K562 (cell line): Measurements from ENCODE around the gene CGNL1. TPM values are rescaled to one million over a fixed set of nuclear protein-coding genes. Genes with fewer than 3 reads are reported as not detected.

ENCODE experiments used
- ATAC-seq: fragments of 200-7000 bp; cut with Tn5 transposase; 3 replicates; pipeline ENCODE4 v1.9.1; 2020; ENCODE audit warnings: moderate library complexity
- BruUV-seq: library from RNA; stranded (reverse); fragments of 400-500 nt; replicated peaks from 2 replicates; lab custom pipeline; 2021; lab: Mats Ljungman, UMichigan
- CTCF ChIA-PET: fragments of 300-600 bp; formaldehyde crosslinking; extraction: SDS; loops from one replicate; lab custom pipeline; 2021; ENCODE audit warnings: low intra/inter-chr PET ratio; lab: Yijun Ruan, JAX
- POLR2A ChIA-PET: fragments of 300-600, 350-650 bp; sonication (Branson Sonifier 250); formaldehyde crosslinking; extraction: SDS; loops from one replicate; lab custom pipeline; 2021; ENCODE audit warnings: antibody characterized with exemption, inconsistent platforms; lab: Yijun Ruan, JAX
- DNase-seq, 4 experiments: peaks; one replicate each; pipeline versions ENCODE4 v3.0.0 to v3.0.0-alpha.2; 2011 to 2018; ENCODE audit warnings: low spot score in 3 of 4, mixed read lengths in 3 of 4; ENCODE audit errors: extremely low read depth in 1 of 4
- FAIRE-seq: peaks from 2 replicates; lab custom pipeline; 2011; peaks lifted over from hg19 to GRCh38; lab: Jason Lieb, UNC
- H2AFZ ChIP-seq: 2 replicates; pipeline ENCODE4 v1.6.0; 2011; ENCODE audit warnings: low read depth, low read length, control low read depth, inconsistent platforms
- H3K27ac ChIP-seq: fragments of 200-600 bp; 3 replicates; pipeline ENCODE4 v1.8.0; 2011; ENCODE audit warnings: low read depth, mild to moderate bottlenecking, control low read depth, inconsistent platforms, low read length, moderate library complexity, mixed read lengths; ENCODE audit errors: extremely low read depth
- H3K27me3 ChIP-seq, 2 experiments: fragments of 300-600 bp in 1 of 2; 2 replicates in 1 of 2; 3 replicates in 1 of 2; pipeline versions ENCODE4 v1.6.0 to v1.8.0; 2011; ENCODE audit warnings: inconsistent platforms in 2 of 2, low read length in 2 of 2, mild to moderate bottlenecking in 1 of 2, mixed read lengths in 1 of 2, moderate library complexity in 1 of 2; ENCODE audit not compliant: control insufficient read depth in 2 of 2, insufficient read depth in 2 of 2
- H3K36me3 ChIP-seq: fragments of 300-600 bp; 3 replicates; pipeline ENCODE4 v1.8.0; 2011; ENCODE audit warnings: mild to moderate bottlenecking, low read length, inconsistent platforms; ENCODE audit not compliant: control insufficient read depth, insufficient read depth
- H3K4me1 ChIP-seq, 2 experiments: fragments of 200-600 bp in 1 of 2; replicated peaks in 1 of 2; 2 replicates in 1 of 2; 3 replicates in 1 of 2; pipeline versions ENCODE4 v1.5.1 to v1.8.0; 2011; ENCODE audit warnings: inconsistent platforms in 2 of 2, low read length in 2 of 2, mild to moderate bottlenecking in 1 of 2, mixed read lengths in 1 of 2, moderate library complexity in 1 of 2; ENCODE audit not compliant: control insufficient read depth in 2 of 2, insufficient read depth in 2 of 2
- H3K4me2 ChIP-seq: 2 replicates; pipeline ENCODE4 v1.6.1; 2011; ENCODE audit warnings: low read length, control low read depth, inconsistent platforms, mixed read lengths; ENCODE audit not compliant: insufficient read depth
- H3K4me3 ChIP-seq: fragments of 200-600 bp; sonication (generic), shearing (Covaris generic); 2 replicates; pipeline ENCODE4 v1.5.1; 2016; ENCODE audit warnings: control low read depth, inconsistent platforms
- H3K79me2 ChIP-seq: fragments of 200-600 bp; 3 replicates; pipeline ENCODE4 v1.8.0; 2011; ENCODE audit warnings: low read length, inconsistent platforms; ENCODE audit not compliant: control insufficient read depth, insufficient read depth
- H3K9ac ChIP-seq, 2 experiments: 2 replicates each; pipeline versions ENCODE4 v1.6.0 to v1.6.1; 2011; ENCODE audit warnings: low read depth in 2 of 2, low read length in 2 of 2, control low read depth in 1 of 2, inconsistent platforms in 1 of 2, mild to moderate bottlenecking in 1 of 2, mixed read lengths in 1 of 2; ENCODE audit not compliant: insufficient read depth in 1 of 2
- H3K9me1 ChIP-seq: one replicate; pipeline ENCODE4 v1.6.0; 2011; ENCODE audit warnings: inconsistent platforms, mild to moderate bottlenecking, low read length, moderate library complexity; ENCODE audit not compliant: control insufficient read depth, insufficient read depth
- H3K9me3 ChIP-seq: replicated peaks from 2 replicates; pipeline ENCODE4 v1.5.1; 2011; ENCODE audit warnings: low read depth, low read length, inconsistent platforms; ENCODE audit not compliant: control insufficient read depth, insufficient read depth
- H4K20me1 ChIP-seq: replicated peaks from 2 replicates; pipeline ENCODE4 v1.6.1; 2011; ENCODE audit warnings: low read length, inconsistent platforms, mixed read lengths; ENCODE audit not compliant: control insufficient read depth, insufficient read depth
- ETS1 ChIP-seq: conservative IDR thresholded peaks from 2 replicates; pipeline ENCODE4 v1.6.1; 2011; ENCODE audit warnings: low read depth, mild to moderate bottlenecking, low read length; ENCODE audit not compliant: control insufficient read depth
- FOXM1 ChIP-seq, 2 experiments: fragments of 450-650 bp in 1 of 2; sonication (generic) in 1 of 2; formaldehyde crosslinking in 1 of 2; IDR thresholded peaks; 2 replicates each; pipeline versions ENCODE4 v1.6.1 to v1.9.0; 2017 to 2022; ENCODE audit warnings: low read depth in 2 of 2, mild to moderate bottlenecking in 2 of 2, missing genetic modification reagents in 1 of 2, moderate library complexity in 1 of 2
- GATA2 ChIP-seq: sonication (generic); formaldehyde crosslinking; IDR thresholded peaks from 2 replicates; pipeline ENCODE4 v1.4.0; 2020; ENCODE audit warnings: mild to moderate bottlenecking, missing genetic modification reagents
- HMBOX1 ChIP-seq: sonication (generic); IDR thresholded peaks from 2 replicates; pipeline ENCODE4 v1.6.1; 2016
- KLF1 ChIP-seq: fragments of 450-650 bp; IDR thresholded peaks from 2 replicates; pipeline ENCODE4 v1.6.1; 2016; ENCODE audit warnings: missing genetic modification characterization, missing compliant biosample characterization
- MCM5 ChIP-seq: fragments of 450-650 bp; IDR thresholded peaks from 2 replicates; pipeline ENCODE4 v1.6.1; 2016; ENCODE audit warnings: low read depth
- SMAD1 ChIP-seq: fragments of 150-350 bp; IDR thresholded peaks from 2 replicates; pipeline ENCODE4 v1.6.1; 2014; ENCODE audit warnings: low read length, low read depth; ENCODE audit not compliant: partially characterized antibody
- SMAD3 ChIP-seq: fragments of 450-650 bp; formaldehyde crosslinking; conservative IDR thresholded peaks from 2 replicates; pipeline ENCODE4 v1.4.0; 2020; ENCODE audit warnings: mild to moderate bottlenecking
- STAT6 ChIP-seq: sonication (generic); formaldehyde crosslinking; IDR thresholded peaks from 2 replicates; pipeline ENCODE4 v1.8.1; 2023; ENCODE audit warnings: mild to moderate bottlenecking, missing genetic modification reagents
- TRIM28 ChIP-seq: fragments of 450-650 bp; IDR thresholded peaks from 2 replicates; pipeline ENCODE4 v1.6.1; 2017
- U2AF2 ChIP-seq: fragments of 200-400 bp; formaldehyde crosslinking; optimal IDR thresholded peaks from 2 replicates; pipeline ENCODE3; 2017; ENCODE audit warnings: low read depth, mild to moderate bottlenecking, low read length
- ZNF263 ChIP-seq: sonication (generic); formaldehyde crosslinking; IDR thresholded peaks from 2 replicates; pipeline ENCODE4 v1.8.0; 2022; ENCODE audit warnings: mild to moderate bottlenecking, missing genetic modification reagents, borderline replicate concordance
- ZNF398 ChIP-seq: fragments of 250-450 bp; sonication (Bioruptor Pico); IDR thresholded peaks from 2 replicates; pipeline ENCODE4 v1.8.0; 2021; ENCODE audit warnings: moderate library complexity, mild to moderate bottlenecking, inconsistent platforms
- ZNF668 ChIP-seq: fragments of 250-450 bp; sonication (Bioruptor Pico); IDR thresholded peaks from 2 replicates; pipeline ENCODE4 v1.8.0; 2022; ENCODE audit warnings: mild to moderate bottlenecking, inconsistent platforms
- WGBS: fragments of 100-300 bp; shearing (Covaris generic); methylation state at CpG from one replicate; pipeline ENCODE4 v1.1.6; 2016; ENCODE audit warnings: low coverage, mixed read lengths; ENCODE audit not compliant: insufficient coverage; ENCODE audit errors: missing lambda C conversion rate; 5-methylcytosine and 5-hydroxymethylcytosine counted together
- in situ Hi-C: fragments of 300-500 bp; cut with MboI; formaldehyde crosslinking; loops from 4 replicates; pipeline ENCODE4 v1.15.0; 2018; ENCODE audit warnings: inconsistent platforms, mixed read lengths
- intact Hi-C: fragments of 100-400 bp; cut with micrococcal nuclease; formaldehyde crosslinking; loops from 2 replicates; pipeline ENCODE4 v1.14.2; 2022
- polyA plus RNA-seq, 8 experiments: library from polyadenylated mRNA; depleted of rRNA in 4 of 8; stranded (reverse) in 5 of 8; unstranded in 3 of 8; fragments of >200 nt; fragmentation: Nextera tagmentation in 2 of 8; fragmentation: Illumina TruSeq in 1 of 8; extraction: Ambion mirVana in 2 of 8; extraction: Trizol in 1 of 8; gene quantifications; 2 replicates each; pipeline versions ENCODE4 v1.2.1 to v1.2.3, GENCODE V29; 2011 to 2014; ENCODE audit warnings: inconsistent platforms in 1 of 8, missing spikeins in 1 of 8
- total RNA-seq, 7 experiments: library from RNA; depleted of rRNA in 6 of 7; stranded (reverse); fragments of >200 nt in 6 of 7; fragmentation: Illumina TruSeq in 2 of 7; extraction: Trizol in 2 of 7; gene quantifications; 2 replicates each; pipeline versions ENCODE4 v1.2.1 to v1.2.3, GENCODE V29; 2011 to 2021; ENCODE audit warnings: low replicate concordance in 1 of 7

CGNL1 gene
- total and polyA plus RNA-seq, 9 of the 15 experiments (the other 6 are each of a cell fraction or from before 2014, with no cell fraction given) = 0.01 to 0.07 TPM; not detected in 7

GRCh38 chr15:57354436-57355123 lies 21.7 kb upstream of the CGNL1 start (continued):
- TF ChIP-seq ETS1 = no peak
- TF ChIP-seq TRIM28 = no peak

- BruUV-seq = no TSS peak
- H3K36me3 ChIP-seq = no peaks in the 10 kb centered on the region
- DNase-seq (no peak), FAIRE-seq (no peak), ATAC-seq (no peak)
- H3K79me2 ChIP-seq = no peaks in the 10 kb centered on the region
- WGBS = 0% methylated on average over 8 of the region's 8 CpGs
- no peak overlapping the region for H3K9ac ChIP-seq
- no peaks in the 10 kb centered on the region for H4K20me1 ChIP-seq
- intact Hi-C loops = no loop called here
- ChIA-PET CTCF (no interaction called here), POLR2A (interaction anchor here (0.6 to 1.6 kb wide), 3 partner anchors 9 to 106 kb away, joined by 3 to 4 read pairs (median 4); no protein-coding TSS in a partner anchor)
- H3K27me3 ChIP-seq = peaks cover 27 to 43% of the 10 kb centered on the region in 2 experiments
- no peak overlapping the region for H3K4me3 ChIP-seq
- H3K9me1 ChIP-seq = no peaks in the 10 kb centered on the region
- no peak overlapping the region for H3K27ac ChIP-seq
- no peaks in the 10 kb centered on the region for H3K4me1 ChIP-seq
- in situ Hi-C loops = no loop called here
- no peaks in the 10 kb centered on the region for H3K9me3 ChIP-seq
- no peak overlapping the region for H3K4me2 ChIP-seq
- no peak overlapping the region for H2AFZ ChIP-seq
- TF ChIP-seq KLF1 (tag) (no peak), U2AF2 (no peak), HMBOX1 (no peak), SMAD1 (no peak), SMAD3 (CRISPR knock-in tag) (no peak), ZNF263 (CRISPR knock-in tag) (no peak), STAT6 (no peak), FOXM1 (IDR thresholded peaks at IDR 0.05; ENCODE audit: low read depth) (no peak), FOXM1 (CRISPR knock-in tag; IDR thresholded peaks at IDR 0.05; ENCODE audit: low read depth) (no peak), ZNF398 (CRISPR knock-in tag) (no peak), ZNF668 (CRISPR knock-in tag) (no peak), GATA2 (CRISPR knock-in tag) (no peak), MCM5 (no peak)
Observed at GRCh38 chr15:57355259-57355658, 21.0 kb upstream of the CGNL1 start.
